T-cell (primary cell): Measurements from ENCODE around the gene DGKD. TPM values are rescaled to one million over a fixed set of nuclear protein-coding genes. Genes with fewer than 3 reads are reported as not detected.

Source experiments
- ATAC-seq, 4 experiments: fragments of 200-7000 bp in 3 of 4; fragments of 150-1000 bp in 1 of 4; cut with Tn5 transposase; replicated peaks in 1 of 4; 1 replicate in 3 of 4; 2 replicates in 1 of 4; pipeline ENCODE4 v1.10.0; 2021; ENCODE audit warnings: moderate library complexity in 3 of 4, mild to moderate bottlenecking in 2 of 4, moderate number of reproducible peaks in 1 of 4
- CTCF ChIA-PET, 2 donors: fragments of 300-600 bp; sonication (Branson Sonifier 250); formaldehyde crosslinking; loops; one replicate each; lab custom pipeline; 2022; ENCODE audit warnings: antibody characterized with exemption in 2 of 2; lab: Charles Lee
- POLR2A ChIA-PET, 2 donors: fragments of 300-600 bp; sonication (Branson Sonifier 250); formaldehyde crosslinking; loops; one replicate each; lab custom pipeline; 2022; ENCODE audit warnings: antibody characterized with exemption in 2 of 2; lab: Charles Lee
- DNase-seq, 35 experiments: peaks; one replicate each; pipeline versions ENCODE4 v3.0.0 to v3.0.0-alpha.2; 2013 to 2023
- H3K27ac ChIP-seq: one replicate; pipeline ENCODE4 v1.5.1; 2013; ENCODE audit warnings: low read length
- H3K27me3 ChIP-seq, 2 experiments: replicated peaks in 1 of 2; 1 replicate in 1 of 2; 2 replicates in 1 of 2; pipeline versions ENCODE4 v1.6.1 to v1.7.0; 2013; ENCODE audit warnings: low read length in 1 of 2, mixed read lengths in 1 of 2; ENCODE audit not compliant: control insufficient read depth in 2 of 2, insufficient read depth in 2 of 2; ENCODE audit errors: extremely low read depth in 1 of 2
- H3K36me3 ChIP-seq, 2 donors: 1 replicate in 1 of 2; 2 replicates in 1 of 2; pipeline versions ENCODE4 v1.6.1 to v1.7.0; 2013; ENCODE audit warnings: low read length in 1 of 2; ENCODE audit not compliant: control insufficient read depth in 2 of 2, insufficient read depth in 1 of 2; ENCODE audit errors: extremely low read depth in 1 of 2
- H3K4me1 ChIP-seq, 2 experiments: 1 replicate in 1 of 2; 2 replicates in 1 of 2; pipeline versions ENCODE4 v1.6.1 to v1.7.0; 2013; ENCODE audit warnings: low read length in 2 of 2, mixed read lengths in 1 of 2; ENCODE audit not compliant: insufficient read depth in 2 of 2, control insufficient read depth in 1 of 2; ENCODE audit errors: extremely low read depth in 1 of 2
- H3K4me3 ChIP-seq, 2 donors: 1 replicate in 1 of 2; 2 replicates in 1 of 2; pipeline versions ENCODE4 v1.5.1 to v1.7.0; 2013; ENCODE audit warnings: mild to moderate bottlenecking in 2 of 2, low read length in 1 of 2, moderate library complexity in 1 of 2; ENCODE audit not compliant: control insufficient read depth in 1 of 2; ENCODE audit errors: extremely low read depth in 1 of 2
- H3K9me3 ChIP-seq: 2 replicates; pipeline ENCODE4 v1.7.0; 2013
- H3K27ac Mint-ChIP-seq, 2 donors: one replicate each; pipeline ENCODE4 v1.8.0; 2020 to 2021; ENCODE audit warnings: mild to moderate bottlenecking in 2 of 2, mixed read lengths in 2 of 2
- H3K27me3 Mint-ChIP-seq, 2 donors: one replicate each; pipeline ENCODE4 v1.8.0; 2021 to 2022; ENCODE audit warnings: mixed read lengths in 2 of 2
- H3K36me3 Mint-ChIP-seq: one replicate; pipeline ENCODE4 v1.8.0; 2021; ENCODE audit warnings: mixed read lengths
- H3K4me1 Mint-ChIP-seq, 3 donors: one replicate each; pipeline ENCODE4 v1.8.0; 2020 to 2022; ENCODE audit warnings: mixed read lengths in 3 of 3, mild to moderate bottlenecking in 1 of 3
- H3K4me3 Mint-ChIP-seq, 3 donors: one replicate each; pipeline ENCODE4 v1.8.0; 2020 to 2022; ENCODE audit warnings: mild to moderate bottlenecking in 3 of 3, mixed read lengths in 3 of 3, moderate library complexity in 3 of 3
- H3K9me3 Mint-ChIP-seq, 3 donors: one replicate each; pipeline ENCODE4 v1.8.0; 2020 to 2022; ENCODE audit warnings: mixed read lengths in 3 of 3
- WGBS: methylation state at CpG from one replicate; pipeline ENCODE4 v1.1.5; 2013; ENCODE audit warnings: missing lambda C conversion rate; ENCODE audit not compliant: insufficient coverage; 5-methylcytosine and 5-hydroxymethylcytosine counted together
- total RNA-seq, 35 experiments: library from RNA in 6 of 35; stranded (reverse) in 6 of 35; fragments of 120-200 nt in 1 of 35; gene quantifications; one replicate each; pipeline versions ENCODE4 v1.2.1 to v1.2.4 and lab custom pipeline; 2013 to 2026

DGKD gene
- total RNA-seq, 5 donors from 2014 or later (not counting 1 experiment from before 2014, with no cell fraction given) = 143 to 254 (median 163) TPM

DNA sequence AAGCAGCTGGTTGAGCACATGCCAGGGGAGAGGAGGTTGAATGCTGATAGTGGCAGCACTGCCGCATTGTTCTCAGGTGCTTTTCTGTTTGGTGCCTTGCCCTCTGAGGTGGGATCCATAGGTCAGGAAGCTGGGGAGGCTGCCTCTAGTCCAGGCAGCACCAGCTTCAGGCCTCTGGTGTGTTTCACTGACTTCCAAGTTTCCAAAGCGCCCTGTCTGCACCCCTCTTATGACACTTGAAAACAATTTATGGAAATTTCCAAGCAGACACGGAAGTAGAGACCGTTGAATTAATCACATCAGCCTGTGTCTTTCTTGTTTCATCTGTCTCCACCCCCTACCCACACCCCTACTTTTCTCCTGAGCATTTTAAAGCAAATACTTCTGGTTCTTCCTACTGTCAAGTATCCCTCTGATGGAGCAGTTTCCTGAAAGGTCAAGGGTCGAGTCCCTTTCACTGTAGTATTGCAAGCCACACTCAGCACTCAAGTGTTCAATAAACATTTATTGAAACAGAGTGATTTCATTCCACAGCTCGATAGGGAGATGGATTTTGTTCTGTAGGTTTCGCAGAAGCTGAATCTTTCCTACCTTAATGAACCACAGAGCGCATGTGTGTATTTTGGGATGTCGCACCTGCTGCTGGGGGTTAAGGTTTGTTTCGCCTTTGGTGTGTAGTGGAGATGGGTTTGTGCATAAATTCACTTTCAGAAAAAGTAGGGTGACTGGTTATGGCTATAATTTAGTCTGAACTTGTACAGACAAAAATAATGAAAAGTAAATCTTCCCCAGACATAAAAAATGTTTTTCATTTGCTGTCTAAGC is 21.4 kb downstream of the DGKD start:
- no peaks in the 10 kb centered on the region for H3K9me3 ChIP-seq
- POLR2A ChIA-PET = no interaction called here
- CTCF ChIA-PET = no interaction called here

DNA sequence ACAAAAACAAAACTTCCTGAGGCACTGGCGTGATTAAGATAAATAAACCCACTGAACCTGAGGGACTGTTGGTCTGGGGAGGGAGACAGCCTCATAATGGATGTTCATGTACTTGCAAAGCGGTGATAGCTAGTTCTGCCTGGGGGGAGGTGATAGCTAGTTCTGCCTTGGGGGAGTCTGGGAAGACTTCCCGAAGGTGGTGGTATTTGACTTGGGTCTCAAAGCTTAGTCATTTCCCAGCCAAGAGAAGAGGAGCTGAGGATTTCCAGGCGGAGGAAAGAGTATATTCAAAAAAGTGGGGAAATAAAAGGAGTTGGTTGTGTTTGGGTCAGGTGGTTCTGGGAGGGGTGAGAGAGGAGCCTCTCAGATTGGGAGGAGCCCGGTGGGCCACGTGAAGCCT is 24.7 kb downstream of the DGKD start:
- no peak for ATAC-seq
- CTCF ChIA-PET = no interaction called here
- no peaks in the 10 kb centered on the region for H3K27me3 Mint-ChIP-seq
- WGBS = 96% methylated on average over 4 of the region's 6 CpGs
- peaks cover 17% of the 10 kb centered on the region for H3K36me3 Mint-ChIP-seq
- Histone ChIP-seq H3K27me3 (no peaks in the 10 kb centered on the region), H3K4me1 (peaks cover 0 to 39% of the 10 kb centered on the region in 2 experiments), H3K9me3 (no peaks in the 10 kb centered on the region), H3K4me3 (no peak overlapping the region), H3K27ac (no peak overlapping the region), H3K36me3 (peaks cover 4 to 22% of the 10 kb centered on the region in 2 donors)
- H3K4me1 Mint-ChIP-seq = peaks cover 66 to 76% (median 66%) of the 10 kb centered on the region in 3 donors
- no peak for DNase-seq
- POLR2A ChIA-PET = interaction anchor here in 1 of 2 donors (0.7 to 1.1 kb wide), 2 partner anchors 23 to 39 kb away, joined by 3 to 4 read pairs; no protein-coding TSS in a partner anchor
- peak overlapping the region; percentile 40 to 48 for H3K27ac Mint-ChIP-seq
- no peaks in the 10 kb centered on the region for H3K9me3 Mint-ChIP-seq
- H3K4me3 Mint-ChIP-seq = no peak overlapping the region

More for the DNA sequence above, 21.4 kb downstream of the DGKD start:
- Mint-ChIP-seq H3K36me3 (peaks cover 20% of the 10 kb centered on the region), H3K4me1 (peaks cover 45 to 56% (median 52%) of the 10 kb centered on the region in 3 donors), H3K27me3 (no peaks in the 10 kb centered on the region), H3K9me3 (no peaks in the 10 kb centered on the region), H3K4me3 (no peak overlapping the region), H3K27ac (peak overlapping the region; percentile 2 to 84)
- Histone ChIP-seq H3K27me3 (no peaks in the 10 kb centered on the region), H3K4me3 (no peak overlapping the region), H3K4me1 (peaks cover 0 to 17% of the 10 kb centered on the region in 2 experiments), H3K36me3 (peaks cover 12 to 41% of the 10 kb centered on the region in 2 donors), H3K27ac (no peak overlapping the region)
- no peak for DNase-seq
- peak in 1 of 4 experiments; percentile 77 for ATAC-seq
- WGBS = 85% methylated on average over 4 of the region's 10 CpGs

DNA sequence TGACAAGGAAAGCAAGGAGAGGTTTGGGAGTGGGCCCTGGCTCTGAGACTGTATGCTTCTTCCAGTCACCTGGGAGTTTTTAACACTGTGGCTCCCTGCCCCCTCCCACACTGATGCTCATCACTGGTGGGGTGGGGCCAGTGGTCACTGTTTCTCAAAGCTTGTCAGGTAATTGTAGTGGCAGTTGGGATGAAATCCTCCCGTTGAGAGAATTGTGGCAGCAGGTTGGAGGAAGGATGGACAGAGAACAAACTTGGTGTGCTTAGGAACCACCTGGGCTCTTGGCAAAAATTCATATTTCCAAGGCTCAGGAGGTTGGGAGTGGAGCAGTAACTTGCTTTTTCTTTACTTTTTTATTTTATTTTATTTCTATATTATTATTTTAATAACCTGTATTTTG is 25.1 kb downstream of the DGKD start:
- Mint-ChIP-seq H3K4me3 (peak overlapping the region in 1 of 3 donors; percentile 9), H3K9me3 (no peaks in the 10 kb centered on the region), H3K27ac (no peak overlapping the region), H3K27me3 (no peaks in the 10 kb centered on the region), H3K4me1 (peaks cover 70 to 80% (median 70%) of the 10 kb centered on the region in 3 donors), H3K36me3 (peaks cover 17% of the 10 kb centered on the region)
- DNase-seq (no peak), ATAC-seq (no peak)
- H3K9me3 ChIP-seq = no peaks in the 10 kb centered on the region
- WGBS = 100% methylated on average over 1 of the region's 1 CpG
- H3K27ac ChIP-seq = no peak overlapping the region
- H3K4me3 ChIP-seq = no peak overlapping the region
- peaks cover 0 to 43% of the 10 kb centered on the region in 2 experiments for H3K4me1 ChIP-seq
- ChIA-PET CTCF (no interaction called here), POLR2A (interaction anchor here in 1 of 2 donors (1.1 kb wide), 1 partner anchor 23 kb away, joined by 3 read pairs; no protein-coding TSS in a partner anchor)
- H3K36me3 ChIP-seq = peaks cover 4 to 18% of the 10 kb centered on the region in 2 donors
- H3K27me3 ChIP-seq = no peaks in the 10 kb centered on the region

DNA sequence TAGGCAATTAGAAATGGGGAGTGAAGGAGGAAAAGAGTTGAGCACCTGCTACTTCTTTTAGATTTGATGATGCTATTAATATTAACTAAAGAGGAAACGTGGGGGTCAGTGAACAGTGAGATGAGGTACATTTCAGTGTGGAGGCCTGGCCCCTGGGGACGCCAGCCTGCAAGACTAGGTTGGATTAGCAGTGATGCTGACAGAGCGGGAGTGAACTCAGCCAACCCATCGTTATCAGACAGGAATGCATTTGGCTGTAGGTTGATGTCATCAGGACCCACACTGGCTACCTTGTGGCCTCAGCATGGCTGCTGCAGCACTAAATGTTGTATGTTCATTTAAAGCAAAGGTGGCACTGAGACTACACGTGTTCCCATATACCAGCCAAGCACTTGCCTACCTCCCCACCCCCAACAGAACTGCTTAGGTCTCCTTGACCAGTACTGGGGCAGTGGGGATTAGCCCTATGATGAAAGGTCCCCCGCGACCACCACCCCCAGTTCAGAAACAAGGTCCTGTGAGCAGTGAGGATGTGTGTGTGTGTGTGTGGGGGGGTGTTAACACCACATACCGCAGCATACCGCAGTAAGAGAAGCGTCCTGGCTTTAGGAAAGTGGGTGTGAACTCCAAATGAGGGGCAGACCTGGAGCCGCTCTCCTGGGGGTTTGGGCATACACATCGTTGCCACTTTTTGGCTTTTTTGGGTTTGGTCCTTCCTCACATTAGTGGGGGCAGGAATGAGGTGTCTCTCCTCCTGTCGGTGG is 26.0 kb downstream of the DGKD start:
- no peaks in the 10 kb centered on the region for H3K9me3 ChIP-seq
- Mint-ChIP-seq H3K27ac (peak overlapping the region; percentile 47 to 66), H3K36me3 (peaks cover 15% of the 10 kb centered on the region), H3K9me3 (no peaks in the 10 kb centered on the region), H3K4me1 (peaks cover 75 to 84% (median 77%) of the 10 kb centered on the region in 3 donors), H3K4me3 (peak overlapping the region in 1 of 3 donors; percentile 9), H3K27me3 (no peaks in the 10 kb centered on the region)
- DNase-seq (no peak), ATAC-seq (no peak)
- no peaks in the 10 kb centered on the region for H3K27me3 ChIP-seq
- ChIA-PET POLR2A (interaction anchor here in 1 of 2 donors (0.5 kb wide), 1 partner anchor 24 kb away, joined by 3 read pairs; no protein-coding TSS in a partner anchor), CTCF (no interaction called here)
- no peak overlapping the region for H3K4me3 ChIP-seq
- WGBS = 96% methylated on average over 7 of the region's 13 CpGs
- peaks cover 2 to 16% of the 10 kb centered on the region in 2 donors for H3K36me3 ChIP-seq
- peaks cover 7 to 52% of the 10 kb centered on the region in 2 experiments for H3K4me1 ChIP-seq
- no peak overlapping the region for H3K27ac ChIP-seq

DNA sequence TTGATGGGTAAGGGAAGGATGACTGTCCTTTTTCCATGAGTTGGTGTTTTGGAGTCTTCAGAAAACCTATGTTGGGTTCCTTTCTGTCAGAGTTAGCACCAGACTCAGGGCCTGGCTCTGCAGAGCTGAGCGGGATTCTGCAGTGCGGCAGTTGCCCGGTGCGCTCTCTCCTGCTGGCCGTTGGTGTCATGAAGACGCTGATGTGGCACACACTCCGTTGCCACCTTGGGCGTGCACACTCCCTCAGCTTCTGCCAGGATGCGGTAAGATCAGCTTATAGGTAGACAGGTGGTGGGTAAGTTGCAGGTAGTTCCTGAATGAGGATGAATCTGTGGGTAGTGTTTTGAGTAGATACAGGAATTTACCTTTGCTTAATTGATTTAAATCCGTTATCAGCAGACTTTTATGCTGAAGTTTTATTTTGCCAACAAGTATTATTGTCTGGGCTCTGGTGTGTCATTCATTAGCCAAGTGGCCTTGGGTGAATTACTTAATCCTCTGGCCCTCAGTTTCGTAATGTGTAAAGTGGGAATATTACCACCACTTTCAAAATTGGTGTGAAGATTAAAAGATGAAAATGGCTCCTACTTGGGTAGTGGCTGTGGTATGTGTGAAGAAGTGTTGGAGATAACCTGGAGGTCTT is 26.8 kb downstream of the DGKD start:
- H3K27me3 Mint-ChIP-seq = no peaks in the 10 kb centered on the region
- Histone ChIP-seq H3K9me3 (no peaks in the 10 kb centered on the region), H3K4me3 (no peak overlapping the region), H3K27me3 (no peaks in the 10 kb centered on the region), H3K4me1 (peaks cover 15 to 60% of the 10 kb centered on the region in 2 experiments), H3K27ac (no peak overlapping the region), H3K36me3 (peaks cover 0 to 10% of the 10 kb centered on the region in 2 donors)
- H3K36me3 Mint-ChIP-seq = peaks cover 8% of the 10 kb centered on the region
- H3K4me1 Mint-ChIP-seq = peaks cover 75 to 85% (median 77%) of the 10 kb centered on the region in 3 donors
- WGBS = 94% methylated on average over 9 of the region's 11 CpGs
- CTCF ChIA-PET = no interaction called here
- ATAC-seq (peak in 1 of 4 experiments; percentile 34), DNase-seq (peak in 3 of 35 experiments; percentile 13 to 33 (median 22))
- peak overlapping the region; percentile 50 to 76 for H3K27ac Mint-ChIP-seq
- H3K9me3 Mint-ChIP-seq = no peaks in the 10 kb centered on the region
- POLR2A ChIA-PET = interaction anchor here in 1 of 2 donors (0.5 kb wide), 1 partner anchor 23 kb away, joined by 3 read pairs; no protein-coding TSS in a partner anchor
- no peak overlapping the region for H3K4me3 Mint-ChIP-seq
